ENCODE results near the gene RCSD1.

The RCSD1 gene

DNA sequence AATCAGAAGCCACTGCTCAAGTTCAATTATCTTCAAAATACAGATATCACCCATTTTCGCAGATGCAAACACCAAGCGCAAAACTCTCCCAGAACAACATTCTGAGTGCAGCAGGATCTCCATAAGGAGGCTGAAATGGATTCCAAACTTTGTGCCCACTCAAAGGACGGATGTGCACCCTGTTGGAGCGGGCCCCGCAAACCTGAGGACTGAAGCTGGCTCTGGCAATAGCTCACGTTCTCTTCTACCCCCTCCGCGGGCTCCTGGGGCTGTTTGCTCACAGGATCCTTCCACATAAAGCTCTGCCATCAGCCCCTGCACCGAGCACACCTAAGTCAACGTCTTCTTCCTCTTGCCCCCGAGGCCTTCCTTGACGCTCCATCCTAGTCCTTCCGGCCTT, 11.7 kb upstream of the RCSD1 start:
- DNase-seq: no peak

DNA sequence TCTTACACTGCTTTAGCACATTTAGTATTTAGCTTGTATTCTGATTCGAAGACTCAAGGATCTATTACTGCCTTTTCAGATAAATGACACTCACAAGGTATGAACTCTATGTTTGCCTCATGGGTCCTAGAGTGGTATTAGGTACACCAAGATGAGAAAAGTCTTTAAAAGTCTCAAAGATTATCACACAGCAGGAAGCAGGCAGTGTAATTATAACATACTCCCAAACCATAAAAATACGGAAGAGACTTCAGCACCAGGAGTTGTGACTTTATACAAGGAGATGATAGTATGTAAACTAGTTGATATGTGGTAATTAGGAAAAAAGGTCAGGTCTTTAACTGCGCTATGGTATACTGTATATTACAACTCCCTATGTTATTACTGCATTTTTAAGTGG, 11.2 kb upstream of the RCSD1 start:
- DNase-seq: no peak

DNA sequence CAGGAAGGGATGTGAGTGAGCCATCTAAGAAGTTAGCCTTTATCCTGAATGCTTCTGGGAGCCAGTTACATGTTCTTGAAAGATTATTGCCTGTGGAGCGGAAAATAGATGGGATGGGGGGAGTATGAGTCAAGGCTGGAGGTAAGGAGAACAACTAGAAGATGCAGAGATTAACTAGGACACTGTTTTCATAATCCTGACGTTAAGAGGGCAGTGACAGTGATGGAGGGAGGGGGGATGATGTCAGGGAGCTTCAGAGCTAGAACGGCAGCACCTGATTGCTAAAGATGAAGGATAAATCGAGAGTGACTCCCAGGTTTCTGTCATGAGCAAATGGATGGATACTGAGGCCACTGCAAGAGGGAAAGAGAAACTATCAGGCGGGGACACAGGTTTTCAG, 10.0 kb upstream of the RCSD1 start:
- DNase-seq: no peak

DNA sequence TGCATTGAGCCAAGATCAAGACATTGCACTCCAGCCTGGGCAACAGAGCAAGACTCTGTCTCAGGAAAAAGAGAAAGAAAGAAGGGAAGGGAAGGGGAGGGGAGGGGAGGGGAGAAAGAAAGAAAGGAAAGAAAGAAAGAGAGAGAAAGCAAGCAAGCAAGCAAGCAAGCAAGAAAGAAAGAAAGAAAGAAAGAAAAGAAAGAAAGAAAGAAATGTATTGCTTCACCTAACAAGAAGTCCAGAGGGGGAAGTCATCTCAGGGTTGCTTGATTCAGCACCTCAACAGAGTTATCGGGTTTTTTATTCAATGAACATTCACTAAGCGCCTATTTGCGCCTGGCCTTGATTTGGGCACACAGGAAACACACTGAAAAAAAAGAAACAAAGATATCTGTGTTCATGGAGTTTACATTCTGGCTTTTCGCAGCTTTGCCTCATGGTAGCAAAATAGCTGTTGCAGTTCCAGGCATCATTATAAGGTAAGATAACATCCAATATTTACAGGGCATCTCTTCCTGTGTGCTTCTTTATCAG, 8.2 kb upstream of the RCSD1 start:
- no peak for DNase-seq

DNA sequence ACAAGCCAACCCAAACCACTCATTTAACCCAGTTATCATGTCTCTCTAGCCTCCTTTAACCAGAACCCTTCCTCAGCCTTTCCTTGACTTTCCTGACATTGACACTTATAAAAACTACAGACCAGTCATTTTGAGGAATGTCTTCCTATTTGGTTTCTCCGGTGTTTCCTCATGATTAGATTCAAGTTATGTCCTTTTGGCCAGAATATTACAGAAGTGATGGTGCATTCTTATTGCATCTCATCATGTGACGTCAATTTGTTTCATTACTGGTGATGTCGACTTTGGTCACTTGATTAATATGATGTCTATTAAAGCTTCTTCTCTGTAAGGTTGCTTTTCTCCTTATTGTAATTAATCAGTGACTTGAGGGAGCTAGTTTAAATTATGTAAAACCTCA, 6.1 kb upstream of the RCSD1 start:
- DNase-seq: no peak

DNA sequence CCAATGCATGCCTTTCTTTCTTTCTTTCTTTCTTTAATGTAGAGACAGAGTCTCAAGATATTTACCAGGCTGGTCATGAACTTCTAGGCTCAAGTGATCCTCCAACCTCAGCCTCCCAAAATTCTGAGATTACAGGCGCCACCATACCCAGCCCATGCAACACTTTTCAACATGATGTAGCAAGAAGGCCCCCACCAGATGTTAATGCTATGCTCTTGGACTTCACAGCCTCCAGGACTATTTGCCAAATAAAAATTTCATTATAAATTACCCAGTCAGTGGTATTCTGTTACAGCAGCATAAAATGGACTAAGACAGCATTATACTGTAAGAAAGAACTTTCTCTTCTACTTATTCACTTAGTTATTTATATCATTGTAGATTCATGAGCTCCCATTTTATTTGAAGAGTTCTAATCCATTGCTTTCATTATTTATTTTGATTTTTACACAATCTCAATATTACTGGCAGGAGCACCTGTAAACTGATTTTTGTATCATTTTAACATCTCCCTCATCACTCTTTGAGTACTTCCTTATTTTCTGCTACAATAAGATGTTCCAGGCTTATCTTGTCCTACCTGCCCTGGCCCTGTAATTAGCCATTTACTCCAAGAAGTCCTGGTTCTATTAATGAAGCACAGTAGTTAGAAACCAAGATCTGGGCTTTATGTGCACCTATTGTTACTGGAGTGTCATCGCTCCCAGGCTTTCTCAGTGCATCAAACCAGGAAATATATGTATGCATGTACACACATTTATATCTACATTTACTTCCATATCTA, 4.8 kb upstream of the RCSD1 start:
- DNase-seq: no peak

DNA sequence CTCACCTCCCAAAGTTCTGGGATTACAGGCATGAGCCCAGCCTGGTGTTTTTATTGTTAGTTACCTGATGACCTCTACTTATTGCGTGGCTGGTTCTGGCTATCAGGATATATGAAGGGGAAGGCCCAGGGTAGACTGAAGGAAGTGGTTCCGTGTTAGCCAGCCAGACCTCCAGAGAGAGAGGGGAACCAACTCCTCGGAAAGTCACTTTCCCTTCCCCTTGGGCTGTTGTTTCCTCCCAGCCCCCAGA, 2.5 kb upstream of the RCSD1 start:
- DNase-seq: no peak

DNA sequence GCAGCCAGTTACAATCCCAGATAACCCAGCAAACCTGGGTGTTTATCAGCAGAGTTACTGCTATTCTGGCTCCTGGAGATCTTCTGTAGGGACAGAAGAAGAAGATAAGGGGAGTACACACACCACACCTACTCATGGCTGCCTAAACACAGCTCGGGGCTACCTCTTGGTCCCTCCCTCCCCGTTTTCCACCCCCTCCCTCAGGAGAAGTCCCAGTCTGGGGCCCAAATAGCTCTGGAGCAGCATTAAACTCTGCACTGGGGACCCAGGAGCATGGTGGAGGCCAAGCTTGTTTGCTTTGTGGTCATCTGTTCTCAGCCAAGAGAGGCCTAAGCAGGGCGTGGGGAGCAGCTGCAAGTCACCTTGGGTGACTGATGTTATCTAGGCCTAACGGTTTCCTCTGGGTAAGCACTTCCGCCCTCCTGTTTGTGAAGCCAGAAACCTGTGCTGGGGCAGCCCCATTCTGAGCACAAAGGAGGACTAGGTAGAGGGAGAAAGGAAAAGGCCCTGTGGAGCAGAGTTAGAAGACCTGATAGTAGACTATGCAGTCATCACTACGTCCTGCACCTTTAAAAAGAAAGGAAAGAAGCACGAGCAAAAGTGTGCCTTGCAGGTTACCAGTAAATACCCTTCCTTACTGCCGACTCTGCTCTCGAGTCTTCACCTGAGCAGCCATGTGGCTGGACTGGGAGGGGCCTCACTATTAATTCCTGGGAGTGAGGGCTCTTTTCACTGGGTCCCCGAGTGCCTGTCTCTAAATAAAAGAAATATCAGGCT, 2.0 kb upstream of the RCSD1 start:
- no peak for DNase-seq

DNA sequence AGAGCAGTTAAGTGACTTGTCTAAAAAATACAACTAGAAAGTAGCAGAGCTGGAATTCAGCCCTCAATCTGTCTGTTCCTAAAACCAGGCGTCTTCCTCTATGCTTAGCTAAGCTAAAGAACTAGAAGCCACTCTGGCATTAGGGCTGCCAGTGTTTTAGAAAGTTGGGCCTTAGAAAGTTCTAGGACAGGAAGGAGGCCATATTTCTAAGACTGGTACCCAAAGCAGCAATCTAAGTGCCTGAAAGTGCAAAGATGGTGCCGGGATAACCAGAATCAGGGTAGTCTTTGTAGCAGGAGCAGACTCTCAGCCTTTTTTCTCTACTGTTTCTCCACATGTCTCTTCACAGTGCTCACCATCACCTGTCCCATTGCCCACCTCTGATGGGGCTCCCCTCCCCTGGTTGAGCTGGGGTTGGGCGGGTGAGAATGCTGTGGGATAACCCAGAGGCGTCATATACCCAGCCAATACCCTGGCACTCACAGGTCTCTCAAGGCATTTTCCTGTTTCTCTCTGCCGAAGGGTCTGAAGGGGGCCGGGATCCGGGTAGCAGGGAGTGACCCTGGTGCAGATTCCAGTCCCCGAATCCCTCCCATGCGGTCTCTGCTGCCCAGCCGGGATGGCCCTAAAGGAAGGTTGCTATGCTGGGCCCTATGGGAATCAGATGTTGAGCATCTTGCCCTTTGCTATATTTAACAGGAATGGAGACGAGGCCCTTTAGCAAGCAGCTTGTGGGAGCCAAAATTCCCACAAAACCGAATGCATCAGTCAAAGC, 1.1 kb upstream of the RCSD1 start:
- no peak for DNase-seq

DNA sequence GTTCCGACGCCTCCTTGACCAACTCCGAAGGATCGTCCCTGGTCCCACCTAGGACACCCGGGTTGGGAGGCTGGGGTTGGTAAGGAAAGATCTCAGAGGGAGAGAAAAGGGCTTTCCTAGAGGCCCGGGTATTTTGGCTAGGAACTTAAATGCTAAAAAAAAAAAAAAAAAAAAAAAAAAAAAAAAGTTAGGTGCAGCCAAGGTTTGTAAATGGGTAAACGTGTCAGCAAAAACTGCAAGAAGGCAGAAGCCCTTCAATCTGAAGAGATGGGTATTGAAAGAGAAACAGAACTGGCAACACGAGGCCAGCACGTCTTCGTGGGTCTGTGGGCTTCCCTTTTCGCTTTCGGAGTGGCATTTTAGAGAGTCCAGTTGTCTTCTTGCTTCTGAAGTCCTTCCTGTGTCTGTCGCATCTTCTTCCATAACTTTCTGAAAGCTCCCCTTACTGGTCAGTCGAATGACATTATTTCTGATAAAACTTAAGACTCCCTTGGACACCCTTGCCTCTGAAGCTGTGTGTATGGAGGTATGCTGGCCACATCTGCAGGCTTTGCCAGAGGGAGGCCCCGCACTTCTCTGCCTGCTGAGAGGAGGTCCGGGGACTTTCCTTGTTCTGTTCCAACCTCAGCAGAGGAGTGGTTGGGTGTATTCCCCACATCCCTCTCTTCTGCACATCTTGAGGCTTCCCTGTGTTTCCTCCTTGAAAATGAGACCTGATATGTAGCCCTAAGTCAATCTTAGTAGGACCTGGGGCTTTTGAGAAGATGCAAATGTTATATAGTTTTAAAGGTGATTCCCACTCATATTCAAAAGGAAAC, 745 bp downstream of the RCSD1 start:
- no peak for DNase-seq

DNA sequence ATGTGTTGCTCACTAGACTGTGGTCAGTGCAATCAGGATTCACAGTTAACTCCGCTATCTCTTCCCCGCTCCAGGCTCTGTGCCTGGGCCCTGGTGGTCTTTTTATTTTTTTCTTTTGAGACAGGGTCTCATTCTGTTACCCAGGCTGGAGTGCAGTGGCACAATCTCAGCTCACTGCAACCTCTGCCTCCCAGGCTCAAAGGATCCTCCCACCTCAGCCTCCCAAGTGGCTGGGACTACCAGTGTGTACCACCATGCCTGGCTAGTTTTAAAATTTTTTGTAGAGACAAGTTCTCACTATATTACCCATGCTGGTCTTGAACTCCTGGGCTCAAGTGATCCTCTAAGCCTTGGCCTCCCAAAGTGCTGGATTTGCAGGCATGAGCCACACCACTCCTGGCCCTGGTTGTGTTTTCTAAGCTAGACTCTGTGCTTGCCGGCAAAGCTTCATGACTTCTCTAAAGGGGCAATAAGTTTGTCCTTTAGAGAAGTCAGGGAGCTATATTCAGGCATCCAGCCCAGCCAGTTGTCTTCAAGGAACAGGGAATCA, 1.4 kb downstream of the RCSD1 start:
- DNase-seq: no peak

DNA sequence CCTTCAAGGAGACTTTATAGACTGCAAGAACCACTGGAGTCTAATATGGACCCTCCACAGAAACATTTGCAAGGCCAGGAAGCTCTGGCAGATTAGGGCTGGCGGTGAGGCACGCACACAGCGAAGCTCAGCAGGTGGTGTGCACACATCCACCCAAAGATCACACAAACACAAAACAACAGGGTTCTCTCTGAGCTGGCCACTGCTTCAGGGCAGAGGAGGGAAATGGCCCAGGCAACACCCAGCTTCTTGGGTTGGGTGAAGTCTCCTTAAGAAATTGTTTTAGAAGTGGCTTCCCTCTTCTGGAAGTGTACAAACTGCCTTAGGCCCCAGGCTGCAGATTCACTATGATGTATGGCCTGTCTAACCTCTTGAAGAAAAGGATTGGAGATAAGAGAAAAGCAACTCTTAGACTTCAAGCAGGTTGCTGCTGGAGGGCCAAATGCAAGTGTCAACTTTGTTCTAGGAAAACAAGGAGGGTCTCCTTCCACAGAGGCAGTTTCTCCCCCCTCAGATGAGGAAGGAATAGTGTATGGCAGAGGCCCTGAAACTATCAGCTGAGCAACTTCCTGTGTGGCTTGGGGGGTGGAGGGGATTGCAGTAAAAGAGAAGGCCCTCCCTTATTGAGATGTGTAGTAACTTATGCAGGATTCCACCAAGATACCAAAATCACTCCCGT, 2.0 kb downstream of the RCSD1 start:
- DNase-seq: no peak

DNA sequence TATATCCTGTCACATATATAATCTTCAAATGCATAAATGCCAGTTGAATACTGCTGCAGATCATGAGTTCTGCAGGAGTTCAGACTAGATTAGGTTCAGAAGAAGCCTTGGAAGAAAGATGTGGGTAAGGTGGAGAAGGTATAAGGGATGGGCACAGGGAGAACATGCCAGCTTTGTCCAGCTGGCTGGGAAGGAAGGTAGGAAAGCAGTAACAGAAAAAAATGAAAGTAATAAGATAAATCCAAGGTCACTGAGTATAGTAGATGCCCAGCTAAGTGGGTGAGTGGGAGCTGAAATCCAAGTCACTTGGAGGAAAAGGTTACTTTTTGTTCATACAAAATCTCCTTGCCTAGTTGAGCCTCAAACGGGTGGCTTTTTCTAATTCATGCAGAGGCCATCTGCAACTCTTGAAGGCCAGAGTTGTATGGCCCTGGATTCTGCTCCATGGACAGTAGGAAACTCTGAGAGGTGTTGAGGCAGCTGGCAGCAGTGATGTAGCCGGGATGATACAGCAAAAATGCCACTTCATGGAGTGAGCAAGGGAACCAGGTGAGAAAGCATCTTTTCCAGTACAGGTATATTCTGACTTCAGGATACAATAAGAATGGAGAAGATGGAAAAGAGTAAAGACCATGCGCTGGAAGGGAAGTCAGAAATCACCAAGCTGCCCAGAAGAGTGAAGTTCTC, 3.4 kb downstream of the RCSD1 start:
- no peak for DNase-seq

DNA sequence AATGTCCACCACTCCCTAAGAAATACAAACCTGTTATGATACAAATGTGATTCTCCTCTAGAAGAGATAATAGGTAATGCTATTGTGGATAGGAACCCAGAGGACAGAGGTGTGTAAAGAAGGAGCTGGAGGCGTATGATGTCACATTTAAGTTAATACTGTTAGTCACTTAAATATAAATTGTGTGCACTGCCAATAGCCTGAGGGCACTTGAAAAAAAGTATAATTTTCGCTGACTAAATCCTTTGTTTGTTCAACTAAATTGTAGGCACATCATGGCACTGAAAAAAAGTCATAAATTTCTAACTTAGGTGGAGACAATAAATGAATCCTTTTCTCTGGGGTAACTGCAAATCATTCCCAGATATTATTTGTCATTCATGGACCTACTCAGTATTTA, 4.4 kb downstream of the RCSD1 start:
- no peak for DNase-seq

DNA sequence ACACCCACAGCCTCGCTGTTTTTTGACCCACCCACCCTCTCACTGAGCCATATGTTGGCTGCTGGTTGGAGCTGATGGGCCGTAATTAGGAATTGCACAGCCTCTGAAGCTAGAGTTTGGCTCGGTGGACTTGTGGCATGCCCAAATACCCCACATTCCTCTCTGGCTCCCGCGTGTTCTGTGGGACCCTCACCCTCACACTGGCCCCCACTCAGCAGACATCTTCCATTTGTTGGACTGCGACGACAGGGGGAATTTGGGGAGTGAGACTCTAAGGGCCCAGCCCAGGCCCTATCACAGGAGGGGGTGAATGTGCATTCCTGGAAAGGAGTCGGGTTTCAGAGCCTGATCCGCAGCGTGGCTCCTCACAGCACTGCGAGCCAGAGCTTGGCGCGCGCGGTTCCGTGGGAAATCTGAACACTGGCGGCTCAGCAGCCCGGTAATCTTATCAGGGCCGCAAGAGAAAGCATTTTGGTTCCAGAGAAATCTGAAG, 5.2 kb downstream of the RCSD1 start:
- no peak for DNase-seq

DNA sequence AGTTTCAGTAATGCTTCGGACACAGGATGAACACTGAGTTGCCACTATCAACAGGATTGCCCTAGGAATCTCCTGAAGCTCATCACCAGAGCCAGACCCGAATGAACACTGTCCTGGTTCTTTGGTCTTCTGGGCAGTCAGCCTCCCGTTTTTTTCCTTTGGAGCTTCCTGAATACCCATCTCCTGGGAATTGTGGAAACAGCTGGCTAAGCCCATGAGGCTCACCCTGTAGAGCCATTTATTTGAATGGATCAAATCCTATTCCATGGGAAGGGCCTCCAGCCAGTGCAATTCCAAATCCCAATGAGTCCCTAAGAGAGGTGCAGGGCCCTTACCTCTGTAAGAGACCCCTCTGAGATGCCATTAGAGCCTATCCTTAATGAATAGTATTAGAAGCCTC, 5.9 kb downstream of the RCSD1 start:
- no peak for DNase-seq

DNA sequence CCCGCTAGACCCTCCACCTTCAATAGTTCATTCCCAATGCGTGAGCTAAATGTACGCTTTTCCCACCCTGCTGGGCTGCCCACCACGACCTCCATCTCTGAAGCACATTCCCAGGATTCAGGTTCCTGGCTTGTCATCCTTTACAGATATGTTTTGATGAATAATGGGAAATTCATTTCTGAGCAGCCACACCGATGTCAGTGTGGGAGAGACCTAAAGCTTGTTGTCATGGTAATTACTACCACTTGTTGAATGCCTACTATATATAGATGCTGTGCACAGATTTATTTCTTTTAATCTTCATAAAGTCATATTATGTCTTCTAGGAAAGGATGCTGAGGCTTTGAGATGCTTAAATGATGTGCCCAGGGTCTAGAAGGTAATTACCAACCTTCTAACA, 8.0 kb downstream of the RCSD1 start:
- no peak for DNase-seq

DNA sequence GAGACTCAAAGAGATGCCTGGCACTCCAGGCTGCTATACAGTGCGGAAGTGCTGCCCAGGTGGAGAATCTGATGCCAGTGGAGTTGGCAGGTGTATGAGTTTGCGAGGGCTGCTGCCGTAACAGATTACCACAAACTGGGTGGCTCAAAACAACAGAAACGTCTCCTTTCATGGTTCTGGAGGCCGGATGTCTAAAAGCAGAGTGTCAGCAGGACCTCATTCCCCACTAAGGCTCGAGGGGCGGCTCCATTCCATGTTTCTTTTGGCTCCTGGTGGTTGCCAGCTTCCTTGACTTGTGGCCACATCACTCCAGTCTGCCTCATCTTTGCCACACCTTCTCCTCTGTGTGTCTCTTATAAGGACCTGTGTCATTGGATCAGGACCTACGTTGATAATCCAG, 10.0 kb downstream of the RCSD1 start:
- DNase-seq: no peak

DNA sequence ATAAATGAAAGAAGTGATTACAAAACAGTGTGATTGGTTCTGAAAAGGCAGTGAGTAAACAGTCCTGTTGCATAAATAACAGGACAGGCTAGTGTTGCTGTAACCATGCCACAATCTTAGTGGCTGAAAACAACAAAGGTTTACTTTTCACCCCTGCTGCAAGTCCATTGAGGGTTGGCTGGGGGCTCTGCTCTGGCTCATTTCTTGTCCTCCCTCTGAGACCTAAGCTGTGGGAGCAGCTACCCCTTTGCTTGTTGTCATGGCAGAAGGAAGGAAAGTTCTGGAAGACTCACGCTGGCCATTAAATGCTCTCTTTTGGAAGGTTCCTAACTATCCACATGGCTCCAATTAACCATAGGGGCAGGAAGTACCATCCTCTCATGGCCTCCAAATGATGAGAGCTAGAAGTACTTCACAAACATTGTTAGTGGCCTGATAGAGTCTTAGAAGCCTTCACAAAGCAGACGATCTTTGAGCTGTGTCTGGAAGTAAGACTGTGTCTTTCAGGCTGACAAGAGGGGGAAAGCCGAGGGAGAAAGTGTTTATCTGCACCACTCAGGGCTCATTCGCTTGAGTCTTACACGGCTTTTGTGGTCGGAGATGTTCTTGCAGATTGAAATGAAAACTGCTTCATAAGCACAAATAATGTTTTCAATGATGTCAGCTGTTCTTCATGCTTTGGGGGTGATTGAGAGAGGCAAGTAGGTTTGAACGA, 11.9 kb downstream of the RCSD1 start:
- no peak for DNase-seq

DNA sequence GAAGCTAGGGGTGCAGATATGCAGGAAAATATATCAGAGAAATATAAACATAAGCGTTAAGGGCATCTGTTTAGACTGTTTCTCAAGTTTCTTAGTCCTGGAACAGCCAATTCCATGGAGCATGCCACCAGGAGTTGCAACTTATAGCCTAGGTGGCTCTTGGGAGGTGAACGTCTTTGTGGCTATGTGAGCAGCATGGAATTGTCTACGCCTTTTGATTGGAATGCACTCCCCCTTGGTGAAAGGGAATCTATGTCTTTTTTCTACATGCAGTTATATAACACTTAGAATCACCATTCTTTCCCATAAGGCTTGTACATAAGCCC, 12.4 kb downstream of the RCSD1 start:
- DNase-seq: no peak

DNA sequence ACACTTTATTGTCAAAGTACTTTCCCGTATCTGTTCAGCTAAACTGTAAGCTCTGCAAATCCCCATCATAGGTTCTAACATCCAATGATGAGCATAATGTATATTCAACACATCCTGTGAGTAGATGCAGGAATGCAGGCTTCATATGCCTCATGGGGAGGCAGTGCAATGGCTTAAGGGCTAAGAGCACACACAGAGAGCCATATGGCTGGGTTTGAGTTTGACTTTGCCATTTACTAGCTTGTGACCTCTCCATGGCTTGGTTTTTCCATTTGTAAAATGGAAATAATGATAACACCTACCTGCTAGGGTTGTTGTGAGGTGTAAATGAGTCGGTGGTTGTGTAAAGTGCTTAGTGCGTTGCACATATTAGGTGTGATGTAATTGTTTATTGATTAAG, 13.4 kb downstream of the RCSD1 start:
- no peak for DNase-seq
